Peyer's patch (tissue), 4 donors: ENCODE results near the gene GID8. TPM values are rescaled to one million over a fixed set of nuclear protein-coding genes. Genes with fewer than 3 reads are reported as not detected.

Source experiments
- DNase-seq, 3 donors: peaks; one replicate each; pipeline ENCODE4 v3.0.0-alpha.2; 2017 to 2019
- H3K27ac ChIP-seq, 4 donors: fragments of 200-600 bp; sonication (generic); one replicate each; pipeline ENCODE4 v1.5.1; 2016 to 2019
- H3K27me3 ChIP-seq, 2 donors: fragments of 200-600 bp; sonication (generic); one replicate each; pipeline ENCODE4 v1.5.1; 2019
- H3K36me3 ChIP-seq, 3 donors: fragments of 200-600 bp; sonication (generic); one replicate each; pipeline ENCODE4 v1.5.1; 2016 to 2019
- H3K4me1 ChIP-seq, 4 donors: fragments of 200-600 bp; sonication (generic); one replicate each; pipeline ENCODE4 v1.5.1; 2016 to 2019
- H3K4me3 ChIP-seq, 4 donors: fragments of 200-600 bp; sonication (generic); 1 replicate in 3 of 4; 2 replicates in 1 of 4; pipeline ENCODE4 v1.5.1; 2016 to 2019; ENCODE audit warnings: mild to moderate bottlenecking in 1 of 4
- H3K9me3 ChIP-seq, 4 donors: fragments of 200-600 bp; sonication (generic); one replicate each; pipeline ENCODE4 v1.5.1; 2016 to 2019; ENCODE audit warnings: mild to moderate bottlenecking in 1 of 4
- CTCF ChIP-seq, 6 experiments: fragments of 450-650 bp in 4 of 6; fragments of 200-600 bp in 2 of 6; sonication (generic) in 1 of 6; IDR thresholded peaks; one replicate each; pipeline ENCODE4 v1.5.1; 2017 to 2019; ENCODE audit warnings: antibody characterized with exemption in 6 of 6, mild to moderate bottlenecking in 3 of 6, moderate library complexity in 1 of 6
- POLR2A ChIP-seq, 2 donors: fragments of 450-650 bp; IDR thresholded peaks; one replicate each; pipeline ENCODE4 v1.5.1; 2017; ENCODE audit warnings: antibody characterized with exemption in 2 of 2, mild to moderate bottlenecking in 2 of 2, moderate library complexity in 2 of 2
- total RNA-seq, 4 donors: library from RNA; depleted of rRNA; stranded (reverse); fragments of >200 nt; gene quantifications; one replicate each; pipeline ENCODE4 v1.1.0, GENCODE V29; 2016

Gene GID8
- total RNA-seq, 4 donors from 2014 or later, result 22.3 to 26.5 (median 24.0) TPM

GRCh38 chr20:62964700-62965099, 26.8 kb downstream of the GID8 start:
- no peaks in the 10 kb centered on the region for H3K4me1 ChIP-seq
- TF ChIP-seq CTCF (IDR thresholded peaks at IDR 0.05) (no peak), POLR2A (IDR thresholded peaks at IDR 0.05) (no peak)
- no peaks in the 10 kb centered on the region for H3K36me3 ChIP-seq
- no peaks in the 10 kb centered on the region for H3K27me3 ChIP-seq
- DNase-seq, result no peak
- no peaks in the 10 kb centered on the region for H3K9me3 ChIP-seq
- no peak overlapping the region for H3K27ac ChIP-seq
- H3K4me3 ChIP-seq, result no peak overlapping the region

DNA sequence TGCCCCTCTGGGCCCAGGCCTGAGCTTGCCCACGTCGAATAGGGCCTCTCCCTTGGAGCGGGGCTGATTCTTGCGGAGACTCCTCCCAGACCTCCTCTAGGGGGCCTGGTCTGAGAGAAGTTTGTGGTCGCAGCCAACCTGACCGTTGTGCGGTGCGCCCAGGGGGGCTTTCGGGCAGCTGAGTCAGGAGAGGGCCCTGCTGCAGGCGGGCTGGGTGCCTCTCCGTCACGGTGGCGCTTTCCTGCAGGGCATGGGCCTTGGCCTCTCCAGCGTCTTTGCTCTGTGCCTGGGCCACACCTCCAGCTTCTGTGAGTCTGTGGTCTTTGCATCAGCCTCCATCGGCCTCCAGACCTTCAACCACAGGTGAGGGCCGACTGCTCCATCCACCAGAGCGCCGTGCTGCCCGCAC, 27.4 kb downstream of the GID8 start:
- no peaks in the 10 kb centered on the region for H3K4me1 ChIP-seq
- H3K36me3 ChIP-seq, result no peaks in the 10 kb centered on the region
- TF ChIP-seq POLR2A (IDR thresholded peaks at IDR 0.05) (no peak), CTCF (IDR thresholded peaks at IDR 0.05) (no peak)
- no peak overlapping the region for H3K27ac ChIP-seq
- DNase-seq, result no peak
- H3K9me3 ChIP-seq, result no peaks in the 10 kb centered on the region
- H3K4me3 ChIP-seq, result no peak overlapping the region
- H3K27me3 ChIP-seq, result no peaks in the 10 kb centered on the region

DNA sequence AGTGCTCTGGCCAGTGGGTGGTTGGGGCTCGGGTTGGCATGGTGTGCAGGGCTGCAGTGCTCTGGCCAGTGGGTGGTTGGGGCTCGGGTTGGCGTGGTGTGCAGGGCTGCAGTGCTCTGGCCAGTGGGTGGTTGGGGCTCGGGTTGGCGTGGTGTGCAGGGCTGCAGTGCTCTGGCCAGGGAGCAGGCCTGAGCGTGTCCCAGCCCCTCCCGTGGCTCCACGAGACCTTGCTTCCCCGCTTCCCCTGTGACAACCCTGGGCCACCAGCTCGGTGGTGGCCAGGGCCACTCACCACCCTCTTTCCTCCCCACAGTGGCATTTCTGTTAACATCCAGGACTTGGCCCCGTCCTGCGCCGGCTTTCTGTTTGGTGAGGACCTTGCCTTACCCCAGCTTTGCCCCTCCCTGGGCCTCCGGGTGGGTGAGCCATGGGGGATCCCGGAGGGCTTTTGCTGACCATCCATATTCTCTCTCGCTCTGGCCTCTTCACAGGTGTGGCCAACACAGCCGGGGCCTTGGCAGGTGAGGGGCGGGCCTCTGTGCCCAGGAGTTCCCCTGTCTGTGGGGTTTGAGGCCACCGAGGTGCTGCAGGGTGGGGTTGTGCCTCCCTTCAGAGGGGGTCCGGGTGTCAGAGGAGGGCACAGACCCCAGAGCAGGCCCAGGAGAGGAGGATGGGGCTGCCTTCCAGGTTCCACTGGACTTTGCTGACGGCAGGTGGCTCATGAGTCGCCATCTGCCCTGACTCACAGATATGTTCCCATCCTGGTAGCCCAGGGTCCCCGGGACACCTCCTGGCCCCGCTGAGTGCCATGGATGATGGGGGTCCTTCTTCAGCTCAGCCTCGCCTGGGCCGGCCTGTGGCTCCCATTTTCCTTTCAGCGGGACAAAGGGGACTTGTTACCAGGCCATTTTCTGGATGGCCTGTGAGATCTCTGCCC, 28.5 kb downstream of the GID8 start:
- Histone ChIP-seq H3K27ac (no peak overlapping the region), H3K36me3 (no peaks in the 10 kb centered on the region), H3K4me1 (no peaks in the 10 kb centered on the region), H3K27me3 (no peaks in the 10 kb centered on the region), H3K9me3 (no peaks in the 10 kb centered on the region), H3K4me3 (no peak overlapping the region)
- no peak for DNase-seq
- TF ChIP-seq CTCF (IDR thresholded peaks at IDR 0.05), result no peak
- TF ChIP-seq POLR2A (IDR thresholded peaks at IDR 0.05), result no peak

DNA sequence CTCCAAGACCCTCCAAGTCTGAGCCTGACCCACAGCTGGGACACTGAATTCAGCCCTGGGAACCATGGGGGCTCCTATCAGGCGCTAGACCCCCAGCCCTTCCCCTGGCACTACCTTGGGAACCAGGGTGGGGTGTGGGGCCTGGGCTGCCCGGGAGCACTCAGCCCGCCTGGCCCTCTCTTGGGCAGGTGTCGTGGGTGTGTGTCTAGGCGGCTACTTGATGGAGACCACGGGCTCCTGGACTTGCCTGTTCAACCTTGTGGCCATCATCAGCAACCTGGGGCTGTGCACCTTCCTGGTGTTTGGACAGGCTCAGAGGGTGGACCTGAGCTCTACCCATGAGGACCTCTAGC, 29.2 kb downstream of the GID8 start:
- Histone ChIP-seq H3K9me3 (no peaks in the 10 kb centered on the region), H3K36me3 (no peaks in the 10 kb centered on the region), H3K27ac (no peak overlapping the region), H3K27me3 (no peaks in the 10 kb centered on the region), H3K4me1 (no peaks in the 10 kb centered on the region), H3K4me3 (no peak overlapping the region)
- TF ChIP-seq POLR2A (IDR thresholded peaks at IDR 0.05) (no peak), CTCF (IDR thresholded peaks at IDR 0.05) (no peak)
- no peak for DNase-seq

- no peak for DNase-seq
- TF ChIP-seq POLR2A (IDR thresholded peaks at IDR 0.05) (no peak), CTCF (IDR thresholded peaks at IDR 0.05) (no peak)
- H3K4me3 ChIP-seq, result no peak overlapping the region
- H3K4me1 ChIP-seq, result peaks cover 0 to 5% (median 2%) of the 10 kb centered on the region in 4 donors
- no peaks in the 10 kb centered on the region for H3K9me3 ChIP-seq
- H3K36me3 ChIP-seq, result no peaks in the 10 kb centered on the region
- peaks cover 0 to 1% of the 10 kb centered on the region in 2 donors for H3K27me3 ChIP-seq
- H3K27ac ChIP-seq, result no peak overlapping the region
Observed at GRCh38 chr20:62967628-62968351, 29.8 kb downstream of the GID8 start.
